IPS-18a (cell line): ENCODE data around the gene STUB1.

Experiments
- H3K27ac ChIP-seq: one replicate; pipeline ENCODE4 v1.5.1; 2013; ENCODE audit warnings: low read length
- H3K27me3 ChIP-seq: one replicate; pipeline ENCODE4 v1.6.1; 2013; ENCODE audit warnings: mild to moderate bottlenecking, low read length; ENCODE audit not compliant: control insufficient read depth, insufficient read depth
- H3K36me3 ChIP-seq: one replicate; pipeline ENCODE4 v1.6.1; 2013; ENCODE audit warnings: low read depth, low read length; ENCODE audit not compliant: control insufficient read depth
- H3K4me1 ChIP-seq: one replicate; pipeline ENCODE4 v1.6.1; 2013; ENCODE audit warnings: low read depth, low read length; ENCODE audit not compliant: control insufficient read depth
- H3K4me3 ChIP-seq: one replicate; pipeline ENCODE4 v1.5.1; 2013; ENCODE audit warnings: low read length
- H3K9ac ChIP-seq: one replicate; pipeline ENCODE4 v1.6.1; 2013; ENCODE audit warnings: mild to moderate bottlenecking, low read length, moderate library complexity
- H3K9me3 ChIP-seq: one replicate; pipeline ENCODE4 v1.6.1; 2013; ENCODE audit warnings: low read depth, low read length; ENCODE audit not compliant: control insufficient read depth

Gene STUB1

DNA sequence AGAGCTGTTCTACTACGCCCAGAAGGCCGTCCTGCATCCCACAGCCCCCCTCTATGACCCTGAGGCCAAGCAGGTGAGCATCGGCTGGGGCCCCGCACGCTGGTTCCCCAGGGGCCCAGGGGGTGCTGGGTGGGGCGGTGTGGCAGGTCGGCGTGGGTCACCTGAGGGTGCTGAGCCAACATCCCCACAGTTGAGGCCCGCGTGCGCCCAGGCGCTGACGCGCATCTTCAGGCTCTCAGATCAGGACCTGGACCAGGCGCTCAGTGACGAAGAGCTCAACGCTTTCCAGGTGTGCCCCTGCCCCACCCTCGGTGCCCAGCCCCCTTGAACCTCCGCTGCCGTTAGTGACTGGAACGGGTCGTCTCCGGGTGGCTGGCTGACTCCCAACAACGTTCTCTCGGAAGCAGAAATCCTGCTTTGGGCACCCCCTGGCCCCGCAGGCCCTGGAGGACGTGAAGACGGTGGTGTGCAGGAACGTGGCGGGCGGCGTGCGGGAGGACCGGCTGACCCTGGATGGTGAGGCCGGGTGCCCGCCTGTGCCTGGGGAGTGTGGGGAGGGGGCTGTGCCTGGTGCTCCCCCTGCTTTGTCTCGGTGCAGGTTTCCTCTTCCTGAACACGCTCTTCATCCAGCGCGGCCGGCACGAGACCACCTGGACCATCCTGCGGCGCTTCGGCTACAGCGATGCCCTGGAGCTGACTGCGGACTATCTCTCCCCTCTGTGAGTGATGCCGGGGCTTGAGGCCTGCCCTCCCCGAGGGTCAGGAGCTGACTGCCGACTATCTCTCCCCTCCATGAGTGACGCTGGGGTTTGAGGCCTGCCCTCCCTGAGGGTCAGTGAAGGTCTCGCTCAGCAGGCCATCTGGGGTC lies 9.5 kb upstream of the STUB1 start:
- no peak overlapping the region for H3K4me3 ChIP-seq
- H3K9me3 ChIP-seq, result no peaks in the 10 kb centered on the region
- no peak overlapping the region for H3K9ac ChIP-seq
- no peaks in the 10 kb centered on the region for H3K27me3 ChIP-seq
- H3K36me3 ChIP-seq, result peaks cover 45% of the 10 kb centered on the region
- no peak overlapping the region for H3K27ac ChIP-seq
- peaks cover 3% of the 10 kb centered on the region for H3K4me1 ChIP-seq

DNA sequence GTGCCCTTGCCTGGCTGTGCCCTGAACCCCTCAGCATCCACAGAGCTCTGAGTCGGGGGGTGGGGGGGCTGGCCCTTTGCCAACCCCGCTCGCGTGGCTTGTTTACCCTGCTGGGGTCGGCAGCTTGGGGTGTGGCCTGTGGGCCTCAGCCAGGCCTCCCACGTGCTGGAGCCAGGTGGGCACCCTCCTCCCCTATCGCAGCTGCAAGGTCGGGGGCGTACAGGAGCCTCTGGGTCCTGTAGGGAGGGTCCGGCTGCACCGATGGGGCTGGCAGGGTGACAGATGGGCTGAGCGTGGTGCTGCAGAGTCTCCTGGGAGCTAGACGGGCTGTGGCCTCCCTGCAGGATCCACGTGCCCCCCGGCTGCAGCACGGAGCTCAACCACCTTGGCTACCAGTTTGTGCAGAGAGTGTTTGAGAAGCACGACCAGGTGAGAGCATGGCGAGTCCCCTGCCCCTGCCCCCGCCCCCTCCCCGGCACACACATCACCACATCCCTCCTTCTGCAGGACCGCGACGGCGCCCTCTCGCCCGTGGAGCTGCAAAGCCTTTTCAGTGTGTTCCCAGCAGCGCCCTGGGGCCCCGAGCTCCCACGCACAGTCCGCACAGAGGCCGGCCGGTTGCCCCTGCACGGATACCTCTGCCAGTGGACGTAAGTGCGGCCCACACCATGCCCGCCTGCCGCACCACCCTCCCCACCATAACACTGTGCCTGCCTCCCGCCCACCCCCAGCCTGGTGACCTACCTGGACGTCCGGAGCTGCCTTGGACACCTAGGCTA lies 8.7 kb upstream of the STUB1 start:
- peaks cover 3% of the 10 kb centered on the region for H3K4me1 ChIP-seq
- H3K4me3 ChIP-seq, result no peak overlapping the region
- peaks cover 45% of the 10 kb centered on the region for H3K36me3 ChIP-seq
- H3K27me3 ChIP-seq, result no peaks in the 10 kb centered on the region
- H3K27ac ChIP-seq, result no peak overlapping the region
- no peaks in the 10 kb centered on the region for H3K9me3 ChIP-seq
- H3K9ac ChIP-seq, result no peak overlapping the region

DNA sequence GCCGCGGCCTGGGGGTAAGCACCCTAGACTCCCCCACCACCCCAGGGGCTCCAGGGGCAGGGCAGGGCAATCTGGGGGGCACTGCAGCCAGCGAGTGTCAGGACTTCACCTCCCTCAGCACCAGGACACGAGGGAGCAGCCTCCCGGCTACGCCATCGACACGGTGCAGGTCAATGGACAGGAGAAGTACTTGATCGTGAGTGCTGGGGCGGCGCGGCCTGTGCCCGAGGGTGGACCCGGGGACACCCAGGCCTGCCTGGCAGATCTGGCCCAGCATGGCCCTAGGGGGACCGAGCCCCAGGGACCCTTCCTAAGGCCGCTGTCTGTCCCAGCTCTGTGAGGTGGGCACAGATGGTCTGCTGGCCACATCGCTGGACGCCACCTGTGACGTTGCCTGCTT lies 7.8 kb upstream of the STUB1 start:
- Histone ChIP-seq H3K9me3 (no peaks in the 10 kb centered on the region), H3K4me3 (no peak overlapping the region), H3K4me1 (peaks cover 3% of the 10 kb centered on the region), H3K36me3 (peaks cover 45% of the 10 kb centered on the region), H3K27me3 (no peaks in the 10 kb centered on the region), H3K27ac (no peak overlapping the region), H3K9ac (no peak overlapping the region)

DNA sequence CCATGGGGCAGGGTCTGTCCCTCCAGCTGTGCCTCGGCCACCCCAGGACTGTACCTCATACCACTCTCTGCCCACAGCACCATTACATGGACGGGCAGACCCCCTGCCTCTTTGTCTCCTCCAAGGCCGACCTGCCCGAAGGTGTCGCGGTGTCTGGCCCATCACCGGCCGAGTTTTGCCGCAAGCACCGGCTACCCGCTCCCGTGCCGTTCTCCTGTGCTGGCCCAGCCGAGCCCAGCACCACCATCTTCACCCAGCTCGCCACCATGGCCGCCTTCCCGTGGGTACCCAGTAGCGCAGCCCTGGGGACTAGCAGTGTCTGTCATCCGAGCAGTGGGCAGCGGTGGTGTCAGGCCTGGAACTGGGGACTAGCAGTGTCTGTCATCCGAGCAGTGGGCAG lies 7.4 kb upstream of the STUB1 start:
- peaks cover 45% of the 10 kb centered on the region for H3K36me3 ChIP-seq
- H3K4me3 ChIP-seq, result no peak overlapping the region
- H3K9me3 ChIP-seq, result no peaks in the 10 kb centered on the region
- no peak overlapping the region for H3K27ac ChIP-seq
- H3K9ac ChIP-seq, result no peak overlapping the region
- H3K27me3 ChIP-seq, result no peaks in the 10 kb centered on the region
- H3K4me1 ChIP-seq, result peaks cover 3% of the 10 kb centered on the region

DNA sequence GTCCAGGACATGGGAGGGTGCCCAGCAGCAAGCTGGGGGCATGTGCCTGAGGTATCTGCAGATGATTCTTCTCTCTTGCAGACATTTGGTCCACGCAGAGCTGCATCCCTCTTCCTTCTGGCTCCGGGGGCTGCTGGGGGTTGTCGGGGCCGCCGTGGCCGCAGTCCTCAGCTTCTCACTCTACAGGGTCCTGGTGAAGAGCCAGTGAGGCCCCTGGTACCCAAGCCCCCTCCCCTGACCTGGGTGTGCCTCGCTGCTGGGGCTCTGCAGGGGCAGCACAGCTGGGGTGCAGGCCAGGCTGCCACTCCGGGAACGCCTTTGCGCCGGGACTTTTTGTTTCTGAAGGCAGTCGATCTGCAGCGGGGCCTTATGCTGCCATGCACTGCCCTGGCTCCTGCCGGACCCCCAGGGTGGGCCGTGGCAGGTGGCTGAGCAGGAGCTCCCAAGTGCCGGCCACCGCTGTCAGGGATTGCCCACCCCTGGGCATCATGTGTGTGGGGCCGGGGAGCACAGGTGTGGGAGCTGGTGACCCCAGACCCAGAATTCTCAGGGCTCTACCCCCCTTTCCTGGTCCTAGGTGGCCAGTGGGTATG lies 6.7 kb upstream of the STUB1 start:
- H3K9me3 ChIP-seq, result no peaks in the 10 kb centered on the region
- H3K4me3 ChIP-seq, result no peak overlapping the region
- peaks cover 3% of the 10 kb centered on the region for H3K4me1 ChIP-seq
- H3K9ac ChIP-seq, result no peak overlapping the region
- no peaks in the 10 kb centered on the region for H3K27me3 ChIP-seq
- peaks cover 45% of the 10 kb centered on the region for H3K36me3 ChIP-seq
- no peak overlapping the region for H3K27ac ChIP-seq

DNA sequence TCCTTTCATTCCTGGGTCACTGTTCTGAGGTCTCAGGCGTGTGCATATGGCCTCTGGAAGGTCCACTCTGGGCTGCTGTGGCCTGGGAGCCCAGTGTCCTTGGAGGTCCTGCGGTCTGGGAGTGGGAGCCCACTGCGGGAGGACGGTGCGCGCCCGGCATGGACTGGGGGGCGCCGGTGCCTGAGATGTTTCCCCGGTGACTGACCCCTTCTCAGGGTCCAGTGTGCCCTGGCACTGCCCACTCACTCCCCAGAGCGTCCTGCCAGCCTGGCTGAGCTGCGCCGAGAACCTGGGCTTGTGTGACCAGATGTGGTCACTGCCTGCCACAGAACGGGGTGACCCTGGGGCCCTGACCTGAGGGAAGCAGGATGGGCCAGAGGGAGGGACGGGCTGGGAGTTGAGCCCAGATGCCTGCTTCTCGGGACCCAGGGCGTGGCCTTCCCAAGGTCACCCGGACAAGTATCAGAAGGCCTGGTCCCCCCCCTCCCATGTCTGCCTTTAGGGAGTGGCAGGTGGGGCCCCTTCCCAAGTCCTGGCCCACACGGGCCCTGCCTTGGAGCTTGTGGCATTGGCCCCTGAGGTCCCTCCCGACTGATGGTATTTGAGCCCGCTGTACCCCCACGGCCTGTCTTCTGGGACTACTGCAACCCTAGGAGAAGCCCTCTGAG lies 5.9 kb upstream of the STUB1 start:
- Histone ChIP-seq H3K4me3 (peak overlapping the region; percentile 32), H3K27me3 (no peaks in the 10 kb centered on the region), H3K9ac (no peak overlapping the region), H3K9me3 (no peaks in the 10 kb centered on the region), H3K4me1 (peaks cover 3% of the 10 kb centered on the region), H3K36me3 (peaks cover 45% of the 10 kb centered on the region), H3K27ac (no peak overlapping the region)

DNA sequence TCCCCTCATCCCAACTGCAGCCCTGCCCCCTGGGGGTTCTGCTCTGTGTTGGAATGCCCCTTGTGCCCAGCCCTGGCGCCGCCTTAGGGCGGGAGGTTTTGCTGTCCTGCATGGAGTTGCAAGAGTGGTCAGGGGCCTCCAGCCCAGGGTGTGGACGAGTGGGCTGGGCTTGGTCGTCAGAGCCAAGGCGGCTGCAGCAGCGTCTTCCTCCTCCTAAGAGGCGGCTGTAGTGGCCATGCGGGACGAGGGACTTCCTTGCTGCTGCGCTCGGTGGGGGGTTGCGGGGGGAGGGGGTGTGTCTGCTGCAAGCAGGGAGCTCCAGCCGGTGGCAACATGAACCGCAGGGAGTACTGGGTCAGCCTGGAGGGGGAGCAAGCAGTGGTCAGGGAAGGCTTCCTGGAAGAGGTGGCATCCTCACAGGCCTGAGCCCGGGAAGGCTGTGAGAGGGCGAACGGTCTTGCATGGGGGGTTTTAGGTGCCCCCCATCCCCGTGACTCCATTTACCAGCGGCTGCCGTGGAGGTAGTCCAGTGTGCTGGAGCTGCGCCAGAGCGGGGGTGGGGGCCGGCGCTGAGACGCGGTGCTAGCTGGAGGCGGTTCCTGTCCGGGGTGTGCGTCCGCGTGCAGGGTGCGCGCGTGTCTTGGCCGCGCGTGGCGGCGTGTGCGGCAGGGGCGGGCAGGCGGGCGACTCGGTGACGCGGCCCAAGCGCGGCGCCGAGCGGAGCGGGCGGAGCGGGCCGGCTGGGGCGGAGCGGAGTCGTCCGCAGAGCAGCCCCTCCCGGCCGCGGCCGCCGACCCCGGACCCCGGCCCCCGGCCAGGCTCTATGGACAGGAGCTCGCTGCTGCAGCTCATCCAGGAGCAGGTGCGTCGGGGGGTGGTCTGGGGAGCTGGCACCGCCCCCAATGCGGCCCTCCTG lies 5.0 kb upstream of the STUB1 start, which contains the start of gene RHBDL1:
Gene RHBDL1, plus strand, starts transcription at position 704 of the 916 bp plus-strand sequence. Its CDS starts 120 bp downstream, at position 824.
- Histone ChIP-seq H3K4me1 (peaks cover 3% of the 10 kb centered on the region), H3K9ac (no peak within 1 kb of the TSS), H3K27ac (no peak within 1 kb of the TSS), H3K27me3 (no peaks in the 10 kb centered on the region), H3K4me3 (peak within 1 kb of the TSS; percentile 32), H3K9me3 (no peaks in the 10 kb centered on the region), H3K36me3 (peaks cover 36% of the 10 kb centered on the region)

DNA sequence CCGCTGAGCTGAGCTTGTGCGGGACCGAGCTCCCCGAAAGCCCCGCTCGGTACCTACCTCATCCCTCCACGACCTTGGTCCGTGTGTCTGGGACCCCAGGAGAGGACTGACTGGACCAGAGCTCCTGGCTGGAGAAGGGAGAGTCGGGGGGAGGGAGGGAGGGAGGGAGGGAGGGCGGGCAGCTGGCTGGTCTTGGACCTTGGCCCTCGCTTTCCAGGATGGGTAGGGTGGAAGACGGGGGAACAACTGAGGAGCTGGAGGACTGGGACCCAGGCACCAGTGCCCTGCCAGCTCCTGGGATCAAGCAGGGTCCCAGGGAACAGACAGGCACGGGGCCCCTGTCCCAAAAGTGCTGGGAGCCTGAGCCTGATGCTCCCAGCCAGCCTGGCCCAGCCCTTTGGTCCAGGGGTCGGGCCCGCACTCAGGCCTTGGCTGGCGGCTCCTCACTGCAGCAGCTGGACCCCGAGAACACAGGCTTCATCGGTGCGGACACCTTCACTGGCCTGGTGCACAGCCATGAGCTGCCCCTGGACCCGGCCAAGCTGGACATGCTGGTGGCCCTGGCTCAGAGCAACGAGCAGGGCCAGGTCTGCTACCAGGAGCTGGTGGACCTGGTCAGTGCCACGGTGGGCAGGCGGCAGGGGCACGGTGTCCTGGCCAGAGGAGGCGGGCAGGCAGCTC lies 4.2 kb upstream of the STUB1 start:
- Histone ChIP-seq H3K27me3 (no peaks in the 10 kb centered on the region), H3K27ac (no peak overlapping the region), H3K36me3 (peaks cover 29% of the 10 kb centered on the region), H3K9ac (no peak overlapping the region), H3K4me3 (no peak overlapping the region), H3K9me3 (no peaks in the 10 kb centered on the region), H3K4me1 (peaks cover 4% of the 10 kb centered on the region)

DNA sequence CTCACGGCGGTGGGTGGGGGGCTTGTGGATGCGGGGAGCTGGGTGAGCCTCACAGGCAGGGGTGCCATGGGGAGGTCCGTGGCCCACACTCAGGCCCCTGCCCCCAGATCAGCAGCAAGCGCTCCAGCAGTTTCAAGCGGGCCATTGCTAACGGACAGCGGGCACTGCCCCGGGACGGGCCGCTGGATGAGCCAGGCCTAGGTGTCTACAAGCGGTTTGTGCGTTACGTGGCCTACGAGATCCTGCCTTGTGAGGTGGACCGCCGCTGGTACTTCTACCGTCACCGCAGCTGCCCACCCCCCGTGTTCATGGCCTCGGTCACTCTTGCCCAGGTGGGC lies 3.7 kb upstream of the STUB1 start:
- H3K36me3 ChIP-seq, result peaks cover 26% of the 10 kb centered on the region
- H3K27ac ChIP-seq, result no peak overlapping the region
- H3K27me3 ChIP-seq, result no peaks in the 10 kb centered on the region
- H3K9me3 ChIP-seq, result no peaks in the 10 kb centered on the region
- H3K9ac ChIP-seq, result no peak overlapping the region
- no peak overlapping the region for H3K4me3 ChIP-seq
- peaks cover 9% of the 10 kb centered on the region for H3K4me1 ChIP-seq

DNA sequence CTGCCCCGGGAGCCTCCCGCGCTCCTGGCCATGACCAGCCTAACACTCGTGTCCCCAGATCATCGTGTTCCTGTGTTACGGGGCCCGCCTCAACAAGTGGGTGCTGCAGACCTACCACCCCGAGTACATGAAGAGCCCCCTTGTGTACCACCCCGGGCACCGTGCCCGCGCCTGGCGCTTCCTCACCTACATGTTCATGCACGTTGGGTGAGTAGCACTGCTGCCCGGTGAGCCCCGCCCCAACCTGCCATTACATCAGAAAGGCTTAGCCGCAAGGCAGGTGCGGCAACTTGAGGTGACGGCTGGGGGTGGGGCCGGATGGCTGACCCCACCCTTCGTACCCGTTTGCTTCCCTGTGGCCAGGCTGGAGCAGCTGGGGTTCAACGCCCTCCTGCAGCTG lies 3.3 kb upstream of the STUB1 start:
- Histone ChIP-seq H3K9me3 (no peaks in the 10 kb centered on the region), H3K27ac (no peak overlapping the region), H3K9ac (no peak overlapping the region), H3K4me1 (peaks cover 9% of the 10 kb centered on the region), H3K27me3 (no peaks in the 10 kb centered on the region), H3K36me3 (peaks cover 27% of the 10 kb centered on the region), H3K4me3 (no peak overlapping the region)
